Esophagus mucosa (tissue), 1 donor: ENCODE data around the gene LY9. TPM values are rescaled to one million over a fixed set of nuclear protein-coding genes. Genes with fewer than 3 reads are reported as not detected.

Source experiments
- ATAC-seq: fragments of 200-7000 bp; cut with Tn5 transposase; one replicate; pipeline ENCODE4 v1.9.1; 2020
- total RNA-seq: library from RNA; stranded (reverse); gene quantifications from one replicate; pipeline ENCODE4 v1.2.4, GENCODE V29; 2023
- donor health status: DM: yes; HTN: yes; CAD: no.

LY9 gene
- total RNA-seq, 1 donor from 2014 or later = 0.20 TPM

- no peak for ATAC-seq
Observed at GRCh38 chr1:160836981-160837557, 41.1 kb downstream of the LY9 start.

GRCh38 chr1:160837558-160838205 is 41.7 kb downstream of the LY9 start:
- peak; percentile 82 for ATAC-seq

GRCh38 chr1:160838888-160839287 is 42.9 kb downstream of the LY9 start:
- no peak for ATAC-seq

- no peak for ATAC-seq
Observed at GRCh38 chr1:160839746-160840145, 43.8 kb downstream of the LY9 start.

GRCh38 chr1:160841079-160841478 is 45.1 kb downstream of the LY9 start:
- ATAC-seq = no peak

- ATAC-seq = peak; percentile 55
Observed at GRCh38 chr1:160844447-160845232, 48.7 kb downstream of the LY9 start.

GRCh38 chr1:160846281-160846680 is 50.3 kb downstream of the LY9 start:
- ATAC-seq = no peak

- no peak for ATAC-seq
Observed at GRCh38 chr1:160850541-160850940, 54.6 kb downstream of the LY9 start.

GRCh38 chr1:160850993-160851392 is 55.0 kb downstream of the LY9 start:
- no peak for ATAC-seq

- ATAC-seq = no peak
Observed at GRCh38 chr1:160853014-160853413, 57.0 kb downstream of the LY9 start.

- peak; percentile 70 for ATAC-seq
Observed at GRCh38 chr1:160853754-160854153, 57.8 kb downstream of the LY9 start.

GRCh38 chr1:160855181-160855981 is 59.4 kb downstream of the LY9 start:
- ATAC-seq = peak; percentile 28

- ATAC-seq = no peak
Observed at GRCh38 chr1:160858097-160858496, 62.1 kb downstream of the LY9 start.

- peak; percentile 29 for ATAC-seq
Observed at GRCh38 chr1:160858507-160858906, 62.5 kb downstream of the LY9 start.

GRCh38 chr1:160859166-160859565 is 63.2 kb downstream of the LY9 start:
- no peak for ATAC-seq

GRCh38 chr1:160860840-160861505 is 65.0 kb downstream of the LY9 start:
- no peak for ATAC-seq

GRCh38 chr1:160862203-160863060 is 66.5 kb downstream of the LY9 start, which contains the start of gene CD244:
TSS of gene CD244 (minus strand) at chr1:160862887. CDS start at chr1:160862677, 210 bp downstream.
- ATAC-seq = peak; percentile 90

GRCh38 chr1:160863061-160863773 is 67.2 kb downstream of the LY9 start:
- ATAC-seq = no peak

- ATAC-seq = no peak
Observed at GRCh38 chr1:160863774-160864131, 67.8 kb downstream of the LY9 start.

- no peak for ATAC-seq
Observed at GRCh38 chr1:160864173-160864572, 68.2 kb downstream of the LY9 start.

- ATAC-seq = no peak
Observed at GRCh38 chr1:160865337-160865736, 69.4 kb downstream of the LY9 start.
